HepG2 (cell line): ENCODE measurements around the gene TMCC1. TPM values are rescaled to one million over a fixed set of nuclear protein-coding genes. Genes with fewer than 3 reads are reported as not detected.

Source experiments
- CCAR2 ChIP-seq: fragments of 200-400 bp; formaldehyde crosslinking; optimal IDR thresholded peaks from 2 replicates; pipeline ENCODE3; 2018; ENCODE audit warnings: low read depth, mild to moderate bottlenecking, low read length, moderate library complexity
- DBP ChIP-seq: sonication (generic); formaldehyde crosslinking; IDR thresholded peaks from 2 replicates; pipeline ENCODE4 v1.4.0; 2020; ENCODE audit warnings: missing genetic modification reagents; ENCODE audit errors: not compliant biosample characterization
- HOMEZ ChIP-seq: IDR thresholded peaks from 2 replicates; pipeline ENCODE4 v1.6.1; 2016; ENCODE audit warnings: low read depth
- IKZF1 ChIP-seq: fragments of 450-650 bp; IDR thresholded peaks from 2 replicates; pipeline ENCODE4 v1.7.1; 2016
- JARID2 ChIP-seq: sonication (generic); formaldehyde crosslinking; IDR thresholded peaks from 2 replicates; pipeline ENCODE4 v1.8.1; 2023; ENCODE audit warnings: missing genetic modification reagents, inconsistent platforms; ENCODE audit not compliant: insufficient replicate concordance
- KDM1A ChIP-seq: IDR thresholded peaks from 2 replicates; pipeline ENCODE4 v1.6.1; 2016; ENCODE audit warnings: missing compliant biosample characterization
- MAFF ChIP-seq: IDR thresholded peaks from 2 replicates; pipeline ENCODE4 v1.6.1; 2011; ENCODE audit warnings: low read depth, low read length, improper control_type of control experiment
- NAIF1 ChIP-seq: sonication (generic); formaldehyde crosslinking; IDR thresholded peaks from 2 replicates; pipeline ENCODE4 v1.5.0; 2020; ENCODE audit warnings: mild to moderate bottlenecking, missing genetic modification reagents, borderline replicate concordance
- NFYC ChIP-seq: IDR thresholded peaks from 2 replicates; pipeline ENCODE4 v1.6.1; 2016; ENCODE audit warnings: missing genetic modification reagents, missing compliant biosample characterization
- PATZ1 ChIP-seq: sonication (generic); formaldehyde crosslinking; IDR thresholded peaks from 2 replicates; pipeline ENCODE4 v1.4.0; 2020; ENCODE audit warnings: missing genetic modification reagents
- POLR2AphosphoS5 ChIP-seq: IDR thresholded peaks from 2 replicates; pipeline ENCODE4 v1.6.1; 2012; ENCODE audit warnings: low read depth, low read length
- SP140L ChIP-seq: sonication (generic); formaldehyde crosslinking; IDR thresholded peaks from 2 replicates; pipeline ENCODE4 v1.4.0; 2020; ENCODE audit warnings: missing genetic modification reagents, borderline replicate concordance
- U2AF2 ChIP-seq: fragments of 200-400 bp; formaldehyde crosslinking; IDR thresholded peaks from 2 replicates; pipeline ENCODE4 v1.6.1; 2017; ENCODE audit warnings: low read depth, mild to moderate bottlenecking, low read length
- YEATS2 ChIP-seq: sonication (generic); formaldehyde crosslinking; IDR thresholded peaks from 2 replicates; pipeline ENCODE4 v1.4.0; 2020; ENCODE audit warnings: missing genetic modification reagents, borderline replicate concordance
- ZBTB38 ChIP-seq: sonication (generic); formaldehyde crosslinking; IDR thresholded peaks from 2 replicates; pipeline ENCODE4 v1.5.1; 2020; ENCODE audit warnings: mild to moderate bottlenecking, missing genetic modification reagents
- ZBTB4 ChIP-seq: sonication (generic); formaldehyde crosslinking; IDR thresholded peaks from 2 replicates; pipeline ENCODE4 v1.4.0; 2020; ENCODE audit warnings: missing genetic modification reagents, mild to moderate bottlenecking, borderline replicate concordance
- ZBTB8A ChIP-seq: sonication (generic); formaldehyde crosslinking; IDR thresholded peaks from 2 replicates; pipeline ENCODE4 v1.4.0; 2020; ENCODE audit warnings: mild to moderate bottlenecking, low read depth, missing genetic modification reagents, borderline replicate concordance
- ZNF17 ChIP-seq: sonication (generic); formaldehyde crosslinking; IDR thresholded peaks from 2 replicates; pipeline ENCODE4 v1.5.0; 2020; ENCODE audit warnings: mild to moderate bottlenecking, missing genetic modification reagents
- ZNF329 ChIP-seq: sonication (generic); formaldehyde crosslinking; IDR thresholded peaks from 2 replicates; pipeline ENCODE4 v1.9.0; 2021; ENCODE audit warnings: low read depth, mild to moderate bottlenecking, missing genetic modification reagents
- ZNF557 ChIP-seq: sonication (generic); formaldehyde crosslinking; IDR thresholded peaks from 2 replicates; pipeline ENCODE4 v1.4.0; 2020; ENCODE audit warnings: missing genetic modification reagents
- ZNF788 ChIP-seq: sonication (generic); formaldehyde crosslinking; IDR thresholded peaks from 2 replicates; pipeline ENCODE4 v1.5.0; 2020; ENCODE audit warnings: mild to moderate bottlenecking, missing genetic modification reagents, borderline replicate concordance
- ZSCAN12 ChIP-seq: sonication (generic); formaldehyde crosslinking; IDR thresholded peaks from 2 replicates; pipeline ENCODE4 v1.9.0; 2021; ENCODE audit warnings: mild to moderate bottlenecking, missing genetic modification reagents
- polyA plus RNA-seq, 8 experiments: library from polyadenylated mRNA; depleted of rRNA in 3 of 8; stranded (reverse) in 7 of 8; unstranded in 1 of 8; fragments of >200 nt; fragmentation: Illumina TruSeq in 4 of 8; extraction: Trizol in 4 of 8; gene quantifications; 2 replicates each; pipeline versions ENCODE4 v1.2.1 to v1.2.3, GENCODE V29; 2011 to 2016; ENCODE audit warnings: low read depth in 4 of 8, missing spikeins in 1 of 8, mixed read lengths in 1 of 8; ENCODE audit not compliant: insufficient read depth in 1 of 8
- total RNA-seq, 5 experiments: library from RNA; depleted of rRNA; stranded (reverse); fragments of >200 nt; fragmentation: Illumina TruSeq; extraction: Trizol; gene quantifications; 2 replicates each; pipeline ENCODE4 v1.2.3, GENCODE V29; 2016; ENCODE audit warnings: low read depth in 1 of 5

The TMCC1 gene
- total and polyA plus RNA-seq, 2 of the 13 experiments (the other 11 are each of a cell fraction or from before 2014, with no cell fraction given), result 12.1 to 264 TPM

GRCh38 chr3:129892857-129893580, 492 bp downstream of the TMCC1 start (continued):
- TF ChIP-seq ZSCAN12, result no peak
- TF ChIP-seq POLR2AphosphoS5, result no peak
- TF ChIP-seq MAFF, result no peak
- TF ChIP-seq YEATS2, result peak; percentile 49
- TF ChIP-seq ZBTB8A (CRISPR knock-in tag), result no peak
- peak; percentile 88 for TF ChIP-seq PATZ1 (CRISPR knock-in tag)
- TF ChIP-seq ZNF788 (CRISPR knock-in tag), result peak; percentile 39; the same call in 1 of the 2 replicates
- no peak for TF ChIP-seq JARID2 (CRISPR knock-in tag)
- TF ChIP-seq IKZF1, result no peak
- TF ChIP-seq ZNF557, result no peak
- TF ChIP-seq U2AF2, result no peak
- TF ChIP-seq NAIF1, result no peak
- TF ChIP-seq NFYC (CRISPR knock-in tag), result no peak
- no peak for TF ChIP-seq ZBTB38 (CRISPR knock-in tag)
- TF ChIP-seq HOMEZ, result no peak
- no peak for TF ChIP-seq ZNF17 (CRISPR knock-in tag)
- 0 out of 2 replicates have a peak, but pooled peaks have one; percentile 58 for TF ChIP-seq ZBTB4
- 0 out of 2 replicates have a peak, but pooled peaks have one; percentile 32 for TF ChIP-seq ZNF329
- TF ChIP-seq DBP (CRISPR knock-in tag), result no peak
- no peak for TF ChIP-seq CCAR2
- TF ChIP-seq SP140L (CRISPR knock-in tag), result no peak
- TF ChIP-seq KDM1A (CRISPR knock-in tag), result no peak
